GM12878 (cell line): Measurements from ENCODE around the gene TAOK2. TPM values are rescaled to one million over a fixed set of nuclear protein-coding genes. Genes with fewer than 3 reads are reported as not detected.

Experiments used
- ATAC-seq: fragments of 200-7000 bp; cut with Tn5 transposase; 3 replicates; pipeline ENCODE4 v1.9.1; 2020; ENCODE audit warnings: mild to moderate bottlenecking, moderate library complexity
- BruUV-seq: library from RNA; stranded (reverse); fragments of 400-500 nt; replicated peaks from 2 replicates; lab custom pipeline; 2021; lab: Mats Ljungman, UMichigan
- CTCF ChIA-PET: fragments of 300-600 bp; sonication (Branson Sonifier 250); formaldehyde crosslinking; extraction: SDS; loops from one replicate; lab custom pipeline; 2021; ENCODE audit warnings: inconsistent platforms; lab: Yijun Ruan, JAX
- POLR2A ChIA-PET: fragments of 350-600 bp; formaldehyde crosslinking; extraction: SDS; loops from one replicate; lab custom pipeline; 2021; ENCODE audit warnings: inconsistent platforms; lab: Charles Lee
- RAD21 ChIA-PET: fragments of 300-600 bp; sonication (Branson Sonifier 250); formaldehyde crosslinking; loops from one replicate; lab custom pipeline; 2023; ENCODE audit warnings: antibody characterized with exemption; ENCODE audit not compliant: unreplicated experiment; lab: Charles Lee
- SMC1A ChIA-PET: fragments of 300-600 bp; sonication (Branson Sonifier 250); formaldehyde crosslinking; loops from one replicate; lab custom pipeline; 2023; ENCODE audit not compliant: unreplicated experiment, uncharacterized antibody; lab: Charles Lee
- DNase-seq: peaks from one replicate; pipeline ENCODE4 v3.0.0-alpha.2; 2011; ENCODE audit warnings: low read depth, low spot score
- FAIRE-seq: peaks from 3 replicates; lab custom pipeline; 2011; peaks lifted over from hg19 to GRCh38; lab: Jason Lieb, UNC
- H2AFZ ChIP-seq: 2 replicates; pipeline ENCODE4 v1.6.0; 2011; ENCODE audit warnings: low read depth, low read length, control low read depth; ENCODE audit not compliant: control insufficient read depth
- H3K27ac ChIP-seq: 2 replicates; pipeline ENCODE4 v1.5.1; 2011; ENCODE audit warnings: control low read depth; ENCODE audit not compliant: control insufficient read depth, insufficient read depth
- H3K27me3 ChIP-seq, 2 experiments: replicated peaks in 1 of 2; 2 replicates each; pipeline versions ENCODE4 v1.6.0 to v1.6.1; 2011; ENCODE audit warnings: low read length in 1 of 2; ENCODE audit not compliant: control insufficient read depth in 2 of 2, insufficient read depth in 2 of 2
- H3K36me3 ChIP-seq, 2 experiments: 2 replicates each; pipeline ENCODE4 v1.5.1; 2011; ENCODE audit warnings: low read length in 1 of 2; ENCODE audit not compliant: control insufficient read depth in 2 of 2, insufficient read depth in 2 of 2
- H3K4me1 ChIP-seq: 2 replicates; pipeline ENCODE4 v1.6.1; 2011; ENCODE audit warnings: mild to moderate bottlenecking, low read length, moderate library complexity, mixed read lengths; ENCODE audit not compliant: control insufficient read depth, insufficient read depth
- H3K4me2 ChIP-seq: 2 replicates; pipeline ENCODE4 v1.6.0; 2011; ENCODE audit warnings: control low read depth; ENCODE audit not compliant: control insufficient read depth, insufficient read depth
- H3K4me3 ChIP-seq: fragments of 200-600 bp; sonication (generic); 2 replicates; pipeline ENCODE4 v1.5.1; 2016
- H3K79me2 ChIP-seq: 2 replicates; pipeline ENCODE4 v1.6.0; 2011; ENCODE audit warnings: low read length; ENCODE audit not compliant: control insufficient read depth, insufficient read depth
- H3K9ac ChIP-seq: 2 replicates; pipeline ENCODE4 v1.8.0; 2011; ENCODE audit warnings: low read length, control low read depth, mixed read lengths; ENCODE audit not compliant: control insufficient read depth, insufficient read depth
- H3K9me3 ChIP-seq: replicated peaks from 3 replicates; pipeline ENCODE4 v1.5.1; 2011; ENCODE audit warnings: mild to moderate bottlenecking, low read length; ENCODE audit not compliant: control insufficient read depth, insufficient read depth
- H4K20me1 ChIP-seq: 2 replicates; pipeline ENCODE4 v1.6.0; 2011; ENCODE audit not compliant: control insufficient read depth, insufficient read depth
- ASH2L ChIP-seq: fragments of 300-600, 200-600 bp; sonication (generic); IDR thresholded peaks from 2 replicates; pipeline ENCODE4 v1.6.1; 2017; ENCODE audit warnings: low read depth, mild to moderate bottlenecking, borderline replicate concordance
- BRCA1 ChIP-seq: IDR thresholded peaks from 2 replicates; pipeline ENCODE4 v1.6.1; 2011; ENCODE audit warnings: low read depth, low read length, improper control_type of control experiment
- CREB1 ChIP-seq: IDR thresholded peaks from 2 replicates; pipeline ENCODE4 v1.6.1; 2012; ENCODE audit warnings: low read depth, mild to moderate bottlenecking, inconsistent platforms
- LARP7 ChIP-seq: fragments of 450-650 bp; IDR thresholded peaks from 2 replicates; pipeline ENCODE4 v1.6.1; 2017; ENCODE audit warnings: mild to moderate bottlenecking
- SIX5 ChIP-seq: IDR thresholded peaks from 2 replicates; pipeline ENCODE4 v1.6.1; 2011; ENCODE audit warnings: mild to moderate bottlenecking, low read depth, low read length, moderate library complexity; ENCODE audit not compliant: severe bottlenecking
- WRNIP1 ChIP-seq: IDR thresholded peaks from 2 replicates; pipeline ENCODE4 v1.6.1; 2011; ENCODE audit warnings: low read depth, low read length, improper control_type of control experiment, borderline replicate concordance
- YY1 ChIP-seq: IDR thresholded peaks from 2 replicates; pipeline ENCODE4 v1.6.1; 2011; ENCODE audit warnings: low read depth, mild to moderate bottlenecking, low read length
- WGBS: methylation state at CpG from one replicate; pipeline ENCODE4 v1.1.6; 2016; ENCODE audit warnings: low lambda C conversion rate; ENCODE audit not compliant: insufficient replicate concordance, insufficient coverage; ENCODE audit errors: missing lambda C conversion rate; 5-methylcytosine and 5-hydroxymethylcytosine counted together
- in situ Hi-C: fragments of 300-500 bp; cut with MboI; formaldehyde crosslinking; loops from 9 replicates; pipeline ENCODE4 v1.14.3; 2018; ENCODE audit warnings: mixed read lengths
- intact Hi-C: fragments of 100-400 bp; cut with micrococcal nuclease; formaldehyde crosslinking; loops from one replicate; pipeline ENCODE4 v1.14.2; 2022; ENCODE audit not compliant: unreplicated experiment
- polyA plus RNA-seq, 11 experiments: library from polyadenylated mRNA; depleted of rRNA in 4 of 11; unstranded in 6 of 11; stranded (reverse) in 5 of 11; fragments of >200 nt; fragmentation: Nextera tagmentation in 4 of 11; fragmentation: Illumina TruSeq in 1 of 11; extraction: Ambion mirVana in 4 of 11; extraction: Trizol in 1 of 11; gene quantifications; 1 replicate in 1 of 11; 2 replicates in 10 of 11; pipeline versions ENCODE4 v1.2.1 to v1.2.3, GENCODE V29; 2011 to 2016; ENCODE audit warnings: inconsistent platforms in 2 of 11, missing spikeins in 2 of 11, low read depth in 1 of 11
- total RNA-seq, 4 experiments: library from RNA; depleted of rRNA in 3 of 4; stranded (reverse); fragments of >200 nt in 3 of 4; fragmentation: Illumina TruSeq in 1 of 4; extraction: Trizol in 1 of 4; gene quantifications; 2 replicates each; pipeline versions ENCODE4 v1.2.1 to v1.2.3, GENCODE V29; 2013 to 2021
- TF ChIP-seq, protein P1 (sequence below): fragments of 450-650 bp; formaldehyde crosslinking; IDR thresholded peaks from 2 replicates; pipeline ENCODE4 v1.4.0; 2020; ENCODE audit warnings: mild to moderate bottlenecking, moderate library complexity
- TF ChIP-seq, protein P2 (sequence below): IDR thresholded peaks from 2 replicates; pipeline ENCODE4 v1.6.1; 2012; ENCODE audit warnings: improper control_type of control experiment, low read depth, low read length; ENCODE audit not compliant: insufficient replicate concordance
- TF ChIP-seq, protein P3 (sequence below): fragments of 450-650 bp; conservative IDR thresholded peaks from 2 replicates; pipeline ENCODE4 v1.6.1; 2017; ENCODE audit warnings: mild to moderate bottlenecking, moderate library complexity

The TAOK2 gene
- total and polyA plus RNA-seq, 10 of the 15 experiments (the other 5 are each of a cell fraction or from before 2014, with no cell fraction given), result 0.14 to 40.2 (median 11.6) TPM

DNA sequence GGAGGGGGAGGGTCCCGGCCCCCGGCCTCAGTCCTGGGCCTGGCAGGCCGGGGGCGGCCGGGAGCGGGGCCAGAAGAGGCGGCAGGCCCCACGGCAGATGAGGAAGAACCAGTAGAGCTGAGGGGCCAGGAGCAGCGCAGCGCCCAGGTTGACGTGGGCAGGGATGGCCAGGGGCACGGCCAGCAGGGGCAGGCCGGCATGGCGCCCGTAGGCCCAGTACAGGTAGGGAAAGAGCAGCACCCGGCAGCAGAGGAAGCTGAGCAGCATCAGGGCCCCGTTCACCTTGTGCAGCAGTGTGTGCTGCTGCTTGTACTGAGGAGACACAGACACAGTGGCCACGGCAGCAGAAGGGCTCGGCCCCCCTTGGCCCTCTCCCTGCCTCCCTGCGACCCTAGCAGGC, 51.5 kb downstream of the TAOK2 start:
- Histone ChIP-seq H3K27ac (no peak overlapping the region), H3K9me3 (no peaks in the 10 kb centered on the region), H3K4me2 (no peak overlapping the region), H3K36me3 (no peaks in the 10 kb centered on the region), H3K4me1 (0 out of 2 replicates have a peak, but pooled peaks cover 2% of the 10 kb centered on the region), H4K20me1 (no peaks in the 10 kb centered on the region; the same call in 1 of the 2 replicates), H2AFZ (no peak overlapping the region), H3K27me3 (peaks cover 3 to 9% of the 10 kb centered on the region in 2 experiments; a peak in 3 of 4 replicates), H3K9ac (no peak overlapping the region), H3K4me3 (no peak overlapping the region), H3K79me2 (no peaks in the 10 kb centered on the region)
- intact Hi-C loops, result loop anchor here (10.0 kb wide), 1 partner anchor 120 kb away; the partner anchor contains the start of gene ASPHD1
- WGBS, result 22% methylated on average over 20 of the region's 20 CpGs
- ChIA-PET SMC1A (no interaction called here), POLR2A (no interaction called here), RAD21 (no interaction called here), CTCF (interaction anchor here (1.0 kb wide), 1 partner anchor 7 kb away, joined by 3 read pairs; no protein-coding TSS in a partner anchor)
- in situ Hi-C loops, result loop anchor here (5.0 kb wide), 1 partner anchor 328 kb away; no protein-coding TSS in a partner anchor
- no peak for ATAC-seq
- no peak for DNase-seq
- no peak for FAIRE-seq
- BruUV-seq, result no TSS peak
- no peak for TF ChIP-seq YY1
- TF ChIP-seq WRNIP1, result no peak
- TF ChIP-seq, protein P1, sequence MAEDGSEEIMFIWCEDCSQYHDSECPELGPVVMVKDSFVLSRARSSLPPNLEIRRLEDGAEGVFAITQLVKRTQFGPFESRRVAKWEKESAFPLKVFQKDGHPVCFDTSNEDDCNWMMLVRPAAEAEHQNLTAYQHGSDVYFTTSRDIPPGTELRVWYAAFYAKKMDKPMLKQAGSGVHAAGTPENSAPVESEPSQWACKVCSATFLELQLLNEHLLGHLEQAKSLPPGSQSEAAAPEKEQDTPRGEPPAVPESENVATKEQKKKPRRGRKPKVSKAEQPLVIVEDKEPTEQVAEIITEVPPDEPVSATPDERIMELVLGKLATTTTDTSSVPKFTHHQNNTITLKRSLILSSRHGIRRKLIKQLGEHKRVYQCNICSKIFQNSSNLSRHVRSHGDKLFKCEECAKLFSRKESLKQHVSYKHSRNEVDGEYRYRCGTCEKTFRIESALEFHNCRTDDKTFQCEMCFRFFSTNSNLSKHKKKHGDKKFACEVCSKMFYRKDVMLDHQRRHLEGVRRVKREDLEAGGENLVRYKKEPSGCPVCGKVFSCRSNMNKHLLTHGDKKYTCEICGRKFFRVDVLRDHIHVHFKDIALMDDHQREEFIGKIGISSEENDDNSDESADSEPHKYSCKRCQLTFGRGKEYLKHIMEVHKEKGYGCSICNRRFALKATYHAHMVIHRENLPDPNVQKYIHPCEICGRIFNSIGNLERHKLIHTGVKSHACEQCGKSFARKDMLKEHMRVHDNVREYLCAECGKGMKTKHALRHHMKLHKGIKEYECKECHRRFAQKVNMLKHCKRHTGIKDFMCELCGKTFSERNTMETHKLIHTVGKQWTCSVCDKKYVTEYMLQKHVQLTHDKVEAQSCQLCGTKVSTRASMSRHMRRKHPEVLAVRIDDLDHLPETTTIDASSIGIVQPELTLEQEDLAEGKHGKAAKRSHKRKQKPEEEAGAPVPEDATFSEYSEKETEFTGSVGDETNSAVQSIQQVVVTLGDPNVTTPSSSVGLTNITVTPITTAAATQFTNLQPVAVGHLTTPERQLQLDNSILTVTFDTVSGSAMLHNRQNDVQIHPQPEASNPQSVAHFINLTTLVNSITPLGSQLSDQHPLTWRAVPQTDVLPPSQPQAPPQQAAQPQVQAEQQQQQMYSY, result no peak
- TF ChIP-seq BRCA1, result no peak
- TF ChIP-seq CREB1, result no peak
- no peak for TF ChIP-seq ASH2L
- no peak for TF ChIP-seq LARP7
- TF ChIP-seq, protein P2, sequence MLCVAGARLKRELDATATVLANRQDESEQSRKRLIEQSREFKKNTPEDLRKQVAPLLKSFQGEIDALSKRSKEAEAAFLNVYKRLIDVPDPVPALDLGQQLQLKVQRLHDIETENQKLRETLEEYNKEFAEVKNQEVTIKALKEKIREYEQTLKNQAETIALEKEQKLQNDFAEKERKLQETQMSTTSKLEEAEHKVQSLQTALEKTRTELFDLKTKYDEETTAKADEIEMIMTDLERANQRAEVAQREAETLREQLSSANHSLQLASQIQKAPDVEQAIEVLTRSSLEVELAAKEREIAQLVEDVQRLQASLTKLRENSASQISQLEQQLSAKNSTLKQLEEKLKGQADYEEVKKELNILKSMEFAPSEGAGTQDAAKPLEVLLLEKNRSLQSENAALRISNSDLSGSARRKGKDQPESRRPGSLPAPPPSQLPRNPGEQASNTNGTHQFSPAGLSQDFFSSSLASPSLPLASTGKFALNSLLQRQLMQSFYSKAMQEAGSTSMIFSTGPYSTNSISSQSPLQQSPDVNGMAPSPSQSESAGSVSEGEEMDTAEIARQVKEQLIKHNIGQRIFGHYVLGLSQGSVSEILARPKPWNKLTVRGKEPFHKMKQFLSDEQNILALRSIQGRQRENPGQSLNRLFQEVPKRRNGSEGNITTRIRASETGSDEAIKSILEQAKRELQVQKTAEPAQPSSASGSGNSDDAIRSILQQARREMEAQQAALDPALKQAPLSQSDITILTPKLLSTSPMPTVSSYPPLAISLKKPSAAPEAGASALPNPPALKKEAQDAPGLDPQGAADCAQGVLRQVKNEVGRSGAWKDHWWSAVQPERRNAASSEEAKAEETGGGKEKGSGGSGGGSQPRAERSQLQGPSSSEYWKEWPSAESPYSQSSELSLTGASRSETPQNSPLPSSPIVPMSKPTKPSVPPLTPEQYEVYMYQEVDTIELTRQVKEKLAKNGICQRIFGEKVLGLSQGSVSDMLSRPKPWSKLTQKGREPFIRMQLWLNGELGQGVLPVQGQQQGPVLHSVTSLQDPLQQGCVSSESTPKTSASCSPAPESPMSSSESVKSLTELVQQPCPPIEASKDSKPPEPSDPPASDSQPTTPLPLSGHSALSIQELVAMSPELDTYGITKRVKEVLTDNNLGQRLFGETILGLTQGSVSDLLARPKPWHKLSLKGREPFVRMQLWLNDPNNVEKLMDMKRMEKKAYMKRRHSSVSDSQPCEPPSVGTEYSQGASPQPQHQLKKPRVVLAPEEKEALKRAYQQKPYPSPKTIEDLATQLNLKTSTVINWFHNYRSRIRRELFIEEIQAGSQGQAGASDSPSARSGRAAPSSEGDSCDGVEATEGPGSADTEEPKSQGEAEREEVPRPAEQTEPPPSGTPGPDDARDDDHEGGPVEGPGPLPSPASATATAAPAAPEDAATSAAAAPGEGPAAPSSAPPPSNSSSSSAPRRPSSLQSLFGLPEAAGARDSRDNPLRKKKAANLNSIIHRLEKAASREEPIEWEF, result no peak
- TF ChIP-seq, protein P3, sequence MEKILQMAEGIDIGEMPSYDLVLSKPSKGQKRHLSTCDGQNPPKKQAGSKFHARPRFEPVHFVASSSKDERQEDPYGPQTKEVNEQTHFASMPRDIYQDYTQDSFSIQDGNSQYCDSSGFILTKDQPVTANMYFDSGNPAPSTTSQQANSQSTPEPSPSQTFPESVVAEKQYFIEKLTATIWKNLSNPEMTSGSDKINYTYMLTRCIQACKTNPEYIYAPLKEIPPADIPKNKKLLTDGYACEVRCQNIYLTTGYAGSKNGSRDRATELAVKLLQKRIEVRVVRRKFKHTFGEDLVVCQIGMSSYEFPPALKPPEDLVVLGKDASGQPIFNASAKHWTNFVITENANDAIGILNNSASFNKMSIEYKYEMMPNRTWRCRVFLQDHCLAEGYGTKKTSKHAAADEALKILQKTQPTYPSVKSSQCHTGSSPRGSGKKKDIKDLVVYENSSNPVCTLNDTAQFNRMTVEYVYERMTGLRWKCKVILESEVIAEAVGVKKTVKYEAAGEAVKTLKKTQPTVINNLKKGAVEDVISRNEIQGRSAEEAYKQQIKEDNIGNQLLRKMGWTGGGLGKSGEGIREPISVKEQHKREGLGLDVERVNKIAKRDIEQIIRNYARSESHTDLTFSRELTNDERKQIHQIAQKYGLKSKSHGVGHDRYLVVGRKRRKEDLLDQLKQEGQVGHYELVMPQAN, result no peak
- no peak for TF ChIP-seq SIX5
